HG03342 (cell line): ENCODE measurements around the gene NTSR1.

Experiments used
- ATAC-seq: cut with Tn5 transposase; IDR thresholded peaks from one replicate; pipeline ENCODE4 v1.9.1; 2021; ENCODE audit warnings: mild to moderate bottlenecking, moderate library complexity; ENCODE audit not compliant: unreplicated experiment

NTSR1 gene

GRCh38 chr20:62737271-62737811 lies 28.7 kb downstream of the NTSR1 start:
- no peak for ATAC-seq

GRCh38 chr20:62738025-62738881 lies 29.6 kb downstream of the NTSR1 start:
- no peak for ATAC-seq

GRCh38 chr20:62739067-62739466 lies 30.4 kb downstream of the NTSR1 start:
- no peak for ATAC-seq

GRCh38 chr20:62739581-62740285 lies 31.1 kb downstream of the NTSR1 start:
- no peak for ATAC-seq

- peak; percentile 85 for ATAC-seq
Observed at GRCh38 chr20:62740286-62741141, 31.9 kb downstream of the NTSR1 start.

GRCh38 chr20:62741191-62741691 lies 32.6 kb downstream of the NTSR1 start:
- no peak for ATAC-seq

- no peak for ATAC-seq
Observed at GRCh38 chr20:62741701-62742491, 33.3 kb downstream of the NTSR1 start.

GRCh38 chr20:62742550-62742949 lies 33.9 kb downstream of the NTSR1 start:
- ATAC-seq: no peak

GRCh38 chr20:62742979-62743776 lies 34.5 kb downstream of the NTSR1 start:
- ATAC-seq: no peak

GRCh38 chr20:62743777-62744317 lies 35.2 kb downstream of the NTSR1 start:
- no peak for ATAC-seq

GRCh38 chr20:62744741-62745191 lies 36.1 kb downstream of the NTSR1 start:
- no peak for ATAC-seq

GRCh38 chr20:62745279-62745951 lies 36.8 kb downstream of the NTSR1 start:
- ATAC-seq: no peak

GRCh38 chr20:62745952-62746288 lies 37.3 kb downstream of the NTSR1 start:
- no peak for ATAC-seq

- no peak for ATAC-seq
Observed at GRCh38 chr20:62748311-62748710, 39.7 kb downstream of the NTSR1 start.

- ATAC-seq: no peak
Observed at GRCh38 chr20:62749851-62750445, 41.3 kb downstream of the NTSR1 start.

GRCh38 chr20:62751551-62752150 lies 43.0 kb downstream of the NTSR1 start:
- no peak for ATAC-seq

GRCh38 chr20:62752181-62752670 lies 43.6 kb downstream of the NTSR1 start:
- no peak for ATAC-seq
